ENCODE measurements around the gene FAT2.
A peak's percentile ranks its signal among the peaks of the same experiment; 100 is the strongest.
"Not testable (repeated sequence)": the region's sequence is repeated elsewhere in the genome, so short reads cannot be mapped to it uniquely, and the experiment has no call there.

Gene FAT2

GRCh38 chr5:151580239-151580638 lies 10.9 kb downstream of the FAT2 start:
- DNase-seq: no peak

- not testable (repeated sequence) for DNase-seq
Measured at GRCh38 chr5:151579146-151579545, 12.0 kb downstream of the FAT2 start.

- DNase-seq: no peak
Measured at GRCh38 chr5:151578326-151579025, 12.7 kb downstream of the FAT2 start.

GRCh38 chr5:151577566-151577965 lies 13.6 kb downstream of the FAT2 start:
- no peak for DNase-seq

GRCh38 chr5:151574444-151574996 lies 16.6 kb downstream of the FAT2 start:
- no peak for DNase-seq

GRCh38 chr5:151572657-151573368 lies 18.3 kb downstream of the FAT2 start:
- no peak for DNase-seq

GRCh38 chr5:151571270-151572173 lies 19.6 kb downstream of the FAT2 start:
- no peak for DNase-seq

GRCh38 chr5:151570512-151571269 lies 20.4 kb downstream of the FAT2 start:
- no peak for DNase-seq

- no peak for DNase-seq
Measured at GRCh38 chr5:151570058-151570457, 21.1 kb downstream of the FAT2 start.

GRCh38 chr5:151569132-151570046 lies 21.7 kb downstream of the FAT2 start:
- DNase-seq: peak; percentile 23

GRCh38 chr5:151568036-151568435 lies 23.1 kb downstream of the FAT2 start:
- no peak for DNase-seq

GRCh38 chr5:151565971-151566370 lies 25.2 kb downstream of the FAT2 start:
- DNase-seq: no peak

- no peak for DNase-seq
Measured at GRCh38 chr5:151562019-151562707, 29.0 kb downstream of the FAT2 start.

GRCh38 chr5:151557951-151558350 lies 33.2 kb downstream of the FAT2 start:
- no peak for DNase-seq

GRCh38 chr5:151557466-151557865 lies 33.7 kb downstream of the FAT2 start:
- DNase-seq: no peak

- no peak for DNase-seq
Measured at GRCh38 chr5:151556806-151557205, 34.3 kb downstream of the FAT2 start.

- DNase-seq: no peak
Measured at GRCh38 chr5:151555760-151556576, 35.2 kb downstream of the FAT2 start.

- DNase-seq: no peak
Measured at GRCh38 chr5:151553695-151554094, 37.4 kb downstream of the FAT2 start.

- no peak for DNase-seq
Measured at GRCh38 chr5:151553130-151553670, 37.9 kb downstream of the FAT2 start.

Measured in activated CD4-positive, alpha-beta T cell treated with anti-CD3 and anti-CD28 coated beads, Interleukin-10, Interleukin-2, amounts not matched to agents 100 ng/mL and 50 ng/mL, durations not matched to agents 16 hours and 8 hours (primary cell).